Keratinocyte (primary cell): ENCODE measurements around the gene ATF3. TPM values are rescaled to one million over a fixed set of nuclear protein-coding genes. Genes with fewer than 3 reads are reported as not detected.

Experiments used
- DNase-seq: peaks from one replicate; pipeline ENCODE4 v3.0.0-alpha.2; 2011; ENCODE audit warnings: low read depth, missing footprints, low spot score
- FAIRE-seq: peaks from 2 replicates; lab custom pipeline; 2011; peaks lifted over from hg19 to GRCh38; lab: Jason Lieb, UNC
- H2AFZ ChIP-seq: 2 replicates; pipeline ENCODE4 v1.6.0; 2012; ENCODE audit warnings: low read length, control low read depth, inconsistent platforms; ENCODE audit not compliant: control insufficient read depth
- H3K27ac ChIP-seq: 2 replicates; pipeline ENCODE4 v1.5.1; 2011; ENCODE audit warnings: low read length; ENCODE audit not compliant: control insufficient read depth, insufficient read depth
- H3K27me3 ChIP-seq: 3 replicates; pipeline ENCODE4 v1.6.0; 2011; ENCODE audit warnings: low read length; ENCODE audit not compliant: control insufficient read depth, insufficient read depth; ENCODE audit errors: extremely low read depth
- H3K36me3 ChIP-seq, 2 experiments: 2 replicates in 1 of 2; 3 replicates in 1 of 2; pipeline ENCODE4 v1.5.1; 2011; ENCODE audit warnings: low read length in 2 of 2, mild to moderate bottlenecking in 1 of 2; ENCODE audit not compliant: control insufficient read depth in 2 of 2, insufficient read depth in 2 of 2; ENCODE audit errors: extremely low read depth in 1 of 2
- H3K4me1 ChIP-seq: 3 replicates; pipeline ENCODE4 v1.5.1; 2011; ENCODE audit warnings: low read length; ENCODE audit not compliant: control insufficient read depth, insufficient read depth; ENCODE audit errors: extremely low read depth
- H3K4me2 ChIP-seq: 3 replicates; pipeline ENCODE4 v1.6.0; 2011; ENCODE audit warnings: low read depth, low read length; ENCODE audit not compliant: control insufficient read depth, insufficient read depth; ENCODE audit errors: extremely low read depth
- H3K4me3 ChIP-seq, 3 experiments: fragments of 200-600 bp in 1 of 3; sonication (generic) in 1 of 3; 2 replicates in 2 of 3; 3 replicates in 1 of 3; pipeline ENCODE4 v1.5.1; 2011 to 2016; ENCODE audit warnings: low read length in 3 of 3, mild to moderate bottlenecking in 3 of 3, control low read depth in 2 of 3, inconsistent platforms in 1 of 3, low read depth in 1 of 3, mixed read lengths in 1 of 3, mixed run types in 1 of 3, moderate library complexity in 1 of 3; ENCODE audit not compliant: control insufficient read depth in 2 of 3, insufficient read depth in 2 of 3; ENCODE audit errors: extremely low read depth in 1 of 3
- H3K79me2 ChIP-seq: 2 replicates; pipeline ENCODE4 v1.6.0; 2012; ENCODE audit warnings: low read length; ENCODE audit not compliant: control insufficient read depth, insufficient read depth
- H3K9ac ChIP-seq: 3 replicates; pipeline ENCODE4 v1.6.0; 2011; ENCODE audit warnings: low read length; ENCODE audit not compliant: control insufficient read depth, insufficient read depth; ENCODE audit errors: extremely low read depth
- H3K9me1 ChIP-seq: 3 replicates; pipeline ENCODE4 v1.6.0; 2011; ENCODE audit warnings: low read length; ENCODE audit not compliant: control insufficient read depth, insufficient read depth; ENCODE audit errors: extremely low read depth
- H3K9me3 ChIP-seq: 2 replicates; pipeline ENCODE4 v1.5.1; 2012; ENCODE audit warnings: low read depth, low read length; ENCODE audit not compliant: control insufficient read depth
- H4K20me1 ChIP-seq: 3 replicates; pipeline ENCODE4 v1.6.0; 2011; ENCODE audit warnings: low read length; ENCODE audit not compliant: control insufficient read depth, insufficient read depth; ENCODE audit errors: extremely low read depth
- EZH2 ChIP-seq: IDR thresholded peaks from one replicate; pipeline ENCODE4 v1.6.1; 2012; ENCODE audit warnings: inconsistent platforms, mild to moderate bottlenecking, low read length, moderate library complexity
- dilution Hi-C: fragments of 300-500 bp; cut with MboI; formaldehyde crosslinking; loops from one replicate; pipeline ENCODE4 v1.7.0; 2020; ENCODE audit warnings: low sequenced_read_pairs; ENCODE audit not compliant: extremely low pct_ligation_motif_present
- polyA plus RNA-seq, 5 experiments: library from polyadenylated mRNA; depleted of rRNA in 3 of 5; stranded (reverse) in 3 of 5; stranded (forward) in 1 of 5; unstranded in 1 of 5; fragments of >200 nt; gene quantifications; 1 replicate in 1 of 5; 2 replicates in 3 of 5; 3 replicates in 1 of 5; pipeline versions ENCODE4 v1.2.1 to v1.2.3, GENCODE V29; 2011 to 2012; ENCODE audit warnings: missing spikeins in 2 of 5, low read depth in 1 of 5, low replicate concordance in 1 of 5
- TF ChIP-seq, protein P1 (sequence below), 3 experiments: IDR thresholded peaks in 1 of 3; conservative IDR thresholded peaks in 1 of 3; optimal IDR thresholded peaks in 1 of 3; 2 replicates in 2 of 3; 3 replicates in 1 of 3; pipeline versions ENCODE3 to v1.5.1; 2011; ENCODE audit warnings: low read length in 3 of 3, mild to moderate bottlenecking in 3 of 3, moderate library complexity in 2 of 3, control low read depth in 1 of 3, inconsistent platforms in 1 of 3; ENCODE audit not compliant: insufficient read depth in 2 of 3; ENCODE audit errors: extremely low read depth in 1 of 3

Gene ATF3
- polyA plus RNA-seq, 1 donor (not counting 4 experiments of a cell fraction or from before 2014, with no cell fraction given) = 45.1 TPM

DNA sequence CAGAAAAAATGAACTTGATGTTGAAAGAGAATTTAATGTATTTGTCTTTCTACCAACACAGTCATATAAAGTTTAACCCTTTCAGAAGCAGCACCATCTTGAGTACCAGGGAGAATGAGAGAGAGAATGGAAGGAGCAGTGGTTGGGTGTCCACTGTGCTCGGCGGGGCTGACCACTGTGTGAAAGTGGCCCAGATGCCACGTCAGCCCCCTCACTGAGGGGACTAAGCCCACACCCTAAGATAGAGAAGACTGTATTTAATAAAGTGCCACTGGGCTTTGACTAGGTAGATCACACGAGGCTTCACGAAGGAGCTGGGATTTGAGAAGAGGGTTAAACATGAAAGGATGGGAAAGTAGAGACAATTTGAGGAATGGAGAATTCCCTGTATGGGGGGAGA is 59.9 kb downstream of the ATF3 start:
- Histone ChIP-seq H3K36me3 (no peaks in the 10 kb centered on the region), H3K4me2 (no peak overlapping the region), H3K4me3 (no peak overlapping the region), H2AFZ (no peak overlapping the region), H3K9me1 (no peaks in the 10 kb centered on the region), H4K20me1 (no peaks in the 10 kb centered on the region), H3K79me2 (no peaks in the 10 kb centered on the region), H3K9ac (no peak overlapping the region), H3K4me1 (peaks cover 11% of the 10 kb centered on the region), H3K27me3 (peaks cover 3% of the 10 kb centered on the region), H3K27ac (no peak overlapping the region), H3K9me3 (no peaks in the 10 kb centered on the region)
- dilution Hi-C loops = no loop called here
- TF ChIP-seq, protein P1, sequence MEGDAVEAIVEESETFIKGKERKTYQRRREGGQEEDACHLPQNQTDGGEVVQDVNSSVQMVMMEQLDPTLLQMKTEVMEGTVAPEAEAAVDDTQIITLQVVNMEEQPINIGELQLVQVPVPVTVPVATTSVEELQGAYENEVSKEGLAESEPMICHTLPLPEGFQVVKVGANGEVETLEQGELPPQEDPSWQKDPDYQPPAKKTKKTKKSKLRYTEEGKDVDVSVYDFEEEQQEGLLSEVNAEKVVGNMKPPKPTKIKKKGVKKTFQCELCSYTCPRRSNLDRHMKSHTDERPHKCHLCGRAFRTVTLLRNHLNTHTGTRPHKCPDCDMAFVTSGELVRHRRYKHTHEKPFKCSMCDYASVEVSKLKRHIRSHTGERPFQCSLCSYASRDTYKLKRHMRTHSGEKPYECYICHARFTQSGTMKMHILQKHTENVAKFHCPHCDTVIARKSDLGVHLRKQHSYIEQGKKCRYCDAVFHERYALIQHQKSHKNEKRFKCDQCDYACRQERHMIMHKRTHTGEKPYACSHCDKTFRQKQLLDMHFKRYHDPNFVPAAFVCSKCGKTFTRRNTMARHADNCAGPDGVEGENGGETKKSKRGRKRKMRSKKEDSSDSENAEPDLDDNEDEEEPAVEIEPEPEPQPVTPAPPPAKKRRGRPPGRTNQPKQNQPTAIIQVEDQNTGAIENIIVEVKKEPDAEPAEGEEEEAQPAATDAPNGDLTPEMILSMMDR (optimal IDR thresholded peaks at IDR 0.05 in 1 of 3, IDR thresholded peaks at IDR 0.05 in 1 of 3, conservative IDR thresholded peaks at IDR 0.05 in 1 of 3; ENCODE audit: extremely low read depth in 1 of 3, insufficient read depth in 2 of 3, low read length in 3 of 3) = no peak
- TF ChIP-seq EZH2 = no peak
- DNase-seq (no peak), FAIRE-seq (no peak)

DNA sequence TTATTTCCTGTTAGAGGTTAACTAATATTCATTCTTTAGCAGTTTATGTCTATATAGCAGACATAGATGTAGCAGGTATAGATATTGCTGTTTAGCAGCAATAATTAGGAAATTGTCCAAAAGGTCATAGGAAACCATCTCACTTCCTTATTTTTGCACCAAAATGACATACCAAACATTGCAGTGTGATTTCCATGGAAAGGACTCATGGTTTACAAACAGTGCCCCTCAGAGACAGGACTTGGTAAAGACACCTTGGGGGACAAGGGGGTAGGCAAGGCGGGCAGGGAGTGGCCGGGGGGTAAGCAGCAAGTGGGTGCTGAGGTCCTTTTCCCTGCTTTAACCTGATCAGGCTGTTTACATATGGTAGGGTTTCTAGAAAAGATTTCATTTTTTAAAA is 60.5 kb downstream of the ATF3 start:
- no peak overlapping the region for H3K9ac ChIP-seq
- H3K4me3 ChIP-seq = no peak overlapping the region
- no peaks in the 10 kb centered on the region for H4K20me1 ChIP-seq
- DNase-seq (no peak), FAIRE-seq (no peak)
- H3K27me3 ChIP-seq = peaks cover 3% of the 10 kb centered on the region
- peaks cover 11% of the 10 kb centered on the region for H3K4me1 ChIP-seq
- no peak overlapping the region for H3K4me2 ChIP-seq
- H3K9me1 ChIP-seq = no peaks in the 10 kb centered on the region
- H3K36me3 ChIP-seq = no peaks in the 10 kb centered on the region
- no peak overlapping the region for H3K27ac ChIP-seq
- H3K79me2 ChIP-seq = no peaks in the 10 kb centered on the region
- TF ChIP-seq, protein P1 (optimal IDR thresholded peaks at IDR 0.05 in 1 of 3, IDR thresholded peaks at IDR 0.05 in 1 of 3, conservative IDR thresholded peaks at IDR 0.05 in 1 of 3; ENCODE audit: extremely low read depth in 1 of 3, insufficient read depth in 2 of 3, low read length in 3 of 3) = peak in 1 of 3 experiments; percentile 17
- TF ChIP-seq EZH2 = no peak
- no peaks in the 10 kb centered on the region for H3K9me3 ChIP-seq
- H2AFZ ChIP-seq = no peak overlapping the region
- dilution Hi-C loops = no loop called here
